GM23338 (cell line): ENCODE data around the gene SORBS2. TPM values are rescaled to one million over a fixed set of nuclear protein-coding genes. Genes with fewer than 3 reads are reported as not detected.

Experiments used
- ATAC-seq: fragments of 200-7000 bp; cut with Tn5 transposase; 3 replicates; pipeline ENCODE4 v1.9.1; 2020
- DNase-seq: peaks from one replicate; pipeline ENCODE4 v3.0.0-alpha.2; 2015; ENCODE audit warnings: low spot score
- H2AFZ ChIP-seq: fragments of 200-600 bp; sonication (generic); 2 replicates; pipeline ENCODE4 v1.8.0; 2016; ENCODE audit warnings: antibody characterized with exemption, mild to moderate bottlenecking, moderate library complexity
- H3F3A ChIP-seq: fragments of 200-600 bp; sonication (generic); replicated peaks from 2 replicates; pipeline ENCODE4 v1.8.0; 2017; ENCODE audit warnings: antibody characterized with exemption, mixed run types, low read depth
- H3K27ac ChIP-seq: fragments of 200-600 bp; sonication (generic); 2 replicates; pipeline ENCODE4 v1.6.1; 2016; ENCODE audit warnings: low read depth
- H3K27me3 ChIP-seq: fragments of 200-600 bp; sonication (generic); 2 replicates; pipeline ENCODE4 v1.8.0; 2016; ENCODE audit warnings: mild to moderate bottlenecking, mixed run types, moderate library complexity; ENCODE audit not compliant: insufficient read depth
- H3K36me3 ChIP-seq: fragments of 200-600 bp; sonication (generic); 2 replicates; pipeline ENCODE4 v1.8.0; 2016; ENCODE audit warnings: mild to moderate bottlenecking; ENCODE audit not compliant: insufficient read depth
- H3K4me1 ChIP-seq: fragments of 200-600 bp; sonication (generic); 2 replicates; pipeline ENCODE4 v1.8.0; 2016; ENCODE audit warnings: mild to moderate bottlenecking, moderate library complexity; ENCODE audit not compliant: insufficient read depth
- H3K4me2 ChIP-seq: fragments of 200-600 bp; sonication (generic); 2 replicates; pipeline ENCODE4 v1.7.1; 2017; ENCODE audit warnings: mixed run types
- H3K4me3 ChIP-seq: fragments of 200-600 bp; sonication (generic); 2 replicates; pipeline ENCODE4 v1.6.1; 2016; ENCODE audit warnings: mixed run types
- H3K79me2 ChIP-seq: fragments of 200-600 bp; sonication (generic); replicated peaks from 2 replicates; pipeline ENCODE4 v1.8.0; 2017; ENCODE audit warnings: mild to moderate bottlenecking; ENCODE audit not compliant: insufficient read depth
- H3K9me2 ChIP-seq: fragments of 200-600 bp; sonication (generic); 2 replicates; pipeline ENCODE4 v1.8.0; 2017; ENCODE audit not compliant: insufficient read depth
- H4K20me1 ChIP-seq: fragments of 200-600 bp; sonication (generic); replicated peaks from 2 replicates; pipeline ENCODE4 v1.8.0; 2017; ENCODE audit warnings: mild to moderate bottlenecking; ENCODE audit not compliant: insufficient read depth
- H3K27ac Mint-ChIP-seq: 2 replicates; pipeline ENCODE4 v1.8.0; 2020; ENCODE audit warnings: inconsistent platforms, mild to moderate bottlenecking, moderate library complexity, mixed read lengths
- H3K27me3 Mint-ChIP-seq: 3 replicates; pipeline ENCODE4 v1.8.0; 2022; ENCODE audit warnings: low read depth, mild to moderate bottlenecking, moderate library complexity, mixed read lengths, inconsistent platforms; ENCODE audit not compliant: insufficient read depth, poor library complexity
- H3K36me3 Mint-ChIP-seq: 3 replicates; pipeline ENCODE4 v1.8.0; 2021; ENCODE audit warnings: low read depth, mild to moderate bottlenecking, inconsistent platforms, moderate library complexity, mixed read lengths
- H3K4me1 Mint-ChIP-seq: 3 replicates; pipeline ENCODE4 v1.8.0; 2020; ENCODE audit warnings: mild to moderate bottlenecking, inconsistent platforms, mixed read lengths
- H3K4me3 Mint-ChIP-seq: 3 replicates; pipeline ENCODE4 v1.8.0; 2021; ENCODE audit warnings: moderate library complexity, mild to moderate bottlenecking, inconsistent platforms, mixed read lengths
- H3K9me3 Mint-ChIP-seq: 3 replicates; pipeline ENCODE4 v1.8.0; 2020; ENCODE audit warnings: moderate library complexity, mild to moderate bottlenecking, inconsistent platforms, mixed read lengths
- CREB1 ChIP-seq: fragments of 250-450 bp; sonication (Bioruptor Pico); IDR thresholded peaks from 2 replicates; pipeline ENCODE4 v1.5.0; 2020; ENCODE audit warnings: low read depth, mild to moderate bottlenecking, moderate library complexity
- EZH2 ChIP-seq: fragments of 200-600 bp; sonication (generic); IDR thresholded peaks from one replicate; pipeline ENCODE4 v1.8.0; 2017; ENCODE audit warnings: antibody characterized with exemption, mild to moderate bottlenecking, low read depth; ENCODE audit not compliant: unreplicated experiment
- EZH2phosphoT487 ChIP-seq: fragments of 200-600 bp; sonication (generic); IDR thresholded peaks from one replicate; pipeline ENCODE4 v1.8.1; 2018; ENCODE audit warnings: antibody characterized with exemption; ENCODE audit not compliant: unreplicated experiment
- JUNB ChIP-seq: IDR thresholded peaks from one replicate; pipeline ENCODE4 v1.6.1; 2016; ENCODE audit warnings: antibody characterized with exemption; ENCODE audit not compliant: unreplicated experiment
- NANOG ChIP-seq: IDR thresholded peaks from 2 replicates; pipeline ENCODE4 v1.6.1; 2016; ENCODE audit warnings: antibody characterized with exemption, borderline replicate concordance
- POLR2AphosphoS5 ChIP-seq: IDR thresholded peaks from 2 replicates; pipeline ENCODE4 v1.6.1; 2016; ENCODE audit warnings: antibody characterized with exemption, low read depth
- STAT1 ChIP-seq: IDR thresholded peaks from one replicate; pipeline ENCODE4 v1.6.1; 2016; ENCODE audit warnings: antibody characterized with exemption; ENCODE audit not compliant: unreplicated experiment
- ZNF114 ChIP-seq: fragments of 250-450 bp; sonication (Bioruptor Pico); IDR thresholded peaks from 2 replicates; pipeline ENCODE4 v1.5.0; 2020; ENCODE audit warnings: mild to moderate bottlenecking, moderate library complexity
- ZNF331 ChIP-seq: fragments of 250-450 bp; sonication (Bioruptor Pico); IDR thresholded peaks from 2 replicates; pipeline ENCODE4 v1.5.0; 2020; ENCODE audit warnings: low read depth, mild to moderate bottlenecking, moderate library complexity
- polyA plus RNA-seq: library from polyadenylated mRNA; unstranded; fragments of >200 nt; fragmentation: Nextera tagmentation; extraction: Ambion mirVana; gene quantifications from 2 replicates; pipeline ENCODE4 v1.2.1, GENCODE V29; 2016
- total RNA-seq: library from RNA; depleted of rRNA; stranded (reverse); fragments of >200 nt; shearing (Covaris generic); gene quantifications from 2 replicates; pipeline ENCODE4 v1.2.3, GENCODE V29; 2014
- TF ChIP-seq, protein P1 (sequence below), 2 experiments: fragments of 200-600 bp in 1 of 2; sonication (generic) in 1 of 2; conservative IDR thresholded peaks; 2 replicates each; pipeline versions ENCODE4 v1.5.1 to v1.6.1; 2016 to 2017; ENCODE audit warnings: antibody characterized with exemption in 2 of 2, low read depth in 2 of 2, mild to moderate bottlenecking in 2 of 2, moderate library complexity in 1 of 2
- TF ChIP-seq, protein P2 (sequence below): IDR thresholded peaks from 2 replicates; pipeline ENCODE4 v1.6.1; 2016; ENCODE audit warnings: antibody characterized with exemption
- TF ChIP-seq, protein P3 (sequence below): IDR thresholded peaks from one replicate; pipeline ENCODE4 v1.6.1; 2018; ENCODE audit warnings: antibody characterized with exemption; ENCODE audit not compliant: unreplicated experiment
- TF ChIP-seq, protein P4 (sequence below): fragments of 250-450 bp; sonication (Bioruptor Pico); IDR thresholded peaks from 2 replicates; pipeline ENCODE4 v1.5.0; 2020; ENCODE audit warnings: mild to moderate bottlenecking, moderate library complexity

The SORBS2 gene
- total and polyA plus RNA-seq, 2 experiments from 2014 or later: 17.8 to 27.6 TPM

DNA sequence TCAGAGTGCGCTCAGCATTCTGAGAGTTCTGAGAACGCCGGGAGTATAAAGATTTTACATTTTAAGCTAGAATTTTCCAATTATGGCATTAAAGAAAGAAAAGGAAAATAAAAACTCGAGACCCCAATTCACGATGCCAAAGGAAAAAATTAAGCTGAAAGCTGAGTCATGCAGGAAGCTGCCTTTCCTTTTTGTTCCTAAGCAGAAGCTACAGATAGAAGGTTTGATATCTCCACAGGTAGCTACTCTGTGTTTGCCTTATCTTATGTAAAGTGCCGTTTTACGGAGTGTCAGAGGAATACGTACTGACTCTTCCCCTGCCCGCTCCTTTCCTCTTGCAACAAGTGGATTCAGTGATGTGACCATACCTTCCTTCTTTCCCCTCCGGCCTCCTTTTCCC is 10.8 kb upstream of the SORBS2 start:
- no peak for ATAC-seq
- Histone ChIP-seq H3K79me2 (no peaks in the 10 kb centered on the region), H2AFZ (peak overlapping the region; percentile 94), H3K27me3 (no peaks in the 10 kb centered on the region), H3K9me2 (peaks cover 13% of the 10 kb centered on the region), H3K36me3 (no peaks in the 10 kb centered on the region), H3K4me2 (no peak overlapping the region), H3K27ac (no peak overlapping the region; the same call in 1 of the 2 replicates), H3F3A (peaks cover 8% of the 10 kb centered on the region; the same call in 1 of the 2 replicates), H3K4me3 (no peak overlapping the region), H3K4me1 (peaks cover 10% of the 10 kb centered on the region), H4K20me1 (no peaks in the 10 kb centered on the region)
- no peak for DNase-seq
- no peaks in the 10 kb centered on the region for H3K9me3 Mint-ChIP-seq
- TF ChIP-seq NANOG: no peak
- TF ChIP-seq, protein P1, sequence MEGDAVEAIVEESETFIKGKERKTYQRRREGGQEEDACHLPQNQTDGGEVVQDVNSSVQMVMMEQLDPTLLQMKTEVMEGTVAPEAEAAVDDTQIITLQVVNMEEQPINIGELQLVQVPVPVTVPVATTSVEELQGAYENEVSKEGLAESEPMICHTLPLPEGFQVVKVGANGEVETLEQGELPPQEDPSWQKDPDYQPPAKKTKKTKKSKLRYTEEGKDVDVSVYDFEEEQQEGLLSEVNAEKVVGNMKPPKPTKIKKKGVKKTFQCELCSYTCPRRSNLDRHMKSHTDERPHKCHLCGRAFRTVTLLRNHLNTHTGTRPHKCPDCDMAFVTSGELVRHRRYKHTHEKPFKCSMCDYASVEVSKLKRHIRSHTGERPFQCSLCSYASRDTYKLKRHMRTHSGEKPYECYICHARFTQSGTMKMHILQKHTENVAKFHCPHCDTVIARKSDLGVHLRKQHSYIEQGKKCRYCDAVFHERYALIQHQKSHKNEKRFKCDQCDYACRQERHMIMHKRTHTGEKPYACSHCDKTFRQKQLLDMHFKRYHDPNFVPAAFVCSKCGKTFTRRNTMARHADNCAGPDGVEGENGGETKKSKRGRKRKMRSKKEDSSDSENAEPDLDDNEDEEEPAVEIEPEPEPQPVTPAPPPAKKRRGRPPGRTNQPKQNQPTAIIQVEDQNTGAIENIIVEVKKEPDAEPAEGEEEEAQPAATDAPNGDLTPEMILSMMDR (conservative IDR thresholded peaks at IDR 0.05; ENCODE audit: low read depth in 2 of 2): no peak
- TF ChIP-seq, protein P2, sequence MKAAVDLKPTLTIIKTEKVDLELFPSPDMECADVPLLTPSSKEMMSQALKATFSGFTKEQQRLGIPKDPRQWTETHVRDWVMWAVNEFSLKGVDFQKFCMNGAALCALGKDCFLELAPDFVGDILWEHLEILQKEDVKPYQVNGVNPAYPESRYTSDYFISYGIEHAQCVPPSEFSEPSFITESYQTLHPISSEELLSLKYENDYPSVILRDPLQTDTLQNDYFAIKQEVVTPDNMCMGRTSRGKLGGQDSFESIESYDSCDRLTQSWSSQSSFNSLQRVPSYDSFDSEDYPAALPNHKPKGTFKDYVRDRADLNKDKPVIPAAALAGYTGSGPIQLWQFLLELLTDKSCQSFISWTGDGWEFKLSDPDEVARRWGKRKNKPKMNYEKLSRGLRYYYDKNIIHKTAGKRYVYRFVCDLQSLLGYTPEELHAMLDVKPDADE: no peak
- TF ChIP-seq ZNF114 (CRISPR knock-in tag): no peak
- TF ChIP-seq, protein P3, sequence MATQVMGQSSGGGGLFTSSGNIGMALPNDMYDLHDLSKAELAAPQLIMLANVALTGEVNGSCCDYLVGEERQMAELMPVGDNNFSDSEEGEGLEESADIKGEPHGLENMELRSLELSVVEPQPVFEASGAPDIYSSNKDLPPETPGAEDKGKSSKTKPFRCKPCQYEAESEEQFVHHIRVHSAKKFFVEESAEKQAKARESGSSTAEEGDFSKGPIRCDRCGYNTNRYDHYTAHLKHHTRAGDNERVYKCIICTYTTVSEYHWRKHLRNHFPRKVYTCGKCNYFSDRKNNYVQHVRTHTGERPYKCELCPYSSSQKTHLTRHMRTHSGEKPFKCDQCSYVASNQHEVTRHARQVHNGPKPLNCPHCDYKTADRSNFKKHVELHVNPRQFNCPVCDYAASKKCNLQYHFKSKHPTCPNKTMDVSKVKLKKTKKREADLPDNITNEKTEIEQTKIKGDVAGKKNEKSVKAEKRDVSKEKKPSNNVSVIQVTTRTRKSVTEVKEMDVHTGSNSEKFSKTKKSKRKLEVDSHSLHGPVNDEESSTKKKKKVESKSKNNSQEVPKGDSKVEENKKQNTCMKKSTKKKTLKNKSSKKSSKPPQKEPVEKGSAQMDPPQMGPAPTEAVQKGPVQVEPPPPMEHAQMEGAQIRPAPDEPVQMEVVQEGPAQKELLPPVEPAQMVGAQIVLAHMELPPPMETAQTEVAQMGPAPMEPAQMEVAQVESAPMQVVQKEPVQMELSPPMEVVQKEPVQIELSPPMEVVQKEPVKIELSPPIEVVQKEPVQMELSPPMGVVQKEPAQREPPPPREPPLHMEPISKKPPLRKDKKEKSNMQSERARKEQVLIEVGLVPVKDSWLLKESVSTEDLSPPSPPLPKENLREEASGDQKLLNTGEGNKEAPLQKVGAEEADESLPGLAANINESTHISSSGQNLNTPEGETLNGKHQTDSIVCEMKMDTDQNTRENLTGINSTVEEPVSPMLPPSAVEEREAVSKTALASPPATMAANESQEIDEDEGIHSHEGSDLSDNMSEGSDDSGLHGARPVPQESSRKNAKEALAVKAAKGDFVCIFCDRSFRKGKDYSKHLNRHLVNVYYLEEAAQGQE: no peak
- no peak for TF ChIP-seq EZH2phosphoT487
- no peak for TF ChIP-seq STAT1
- TF ChIP-seq, protein P4, sequence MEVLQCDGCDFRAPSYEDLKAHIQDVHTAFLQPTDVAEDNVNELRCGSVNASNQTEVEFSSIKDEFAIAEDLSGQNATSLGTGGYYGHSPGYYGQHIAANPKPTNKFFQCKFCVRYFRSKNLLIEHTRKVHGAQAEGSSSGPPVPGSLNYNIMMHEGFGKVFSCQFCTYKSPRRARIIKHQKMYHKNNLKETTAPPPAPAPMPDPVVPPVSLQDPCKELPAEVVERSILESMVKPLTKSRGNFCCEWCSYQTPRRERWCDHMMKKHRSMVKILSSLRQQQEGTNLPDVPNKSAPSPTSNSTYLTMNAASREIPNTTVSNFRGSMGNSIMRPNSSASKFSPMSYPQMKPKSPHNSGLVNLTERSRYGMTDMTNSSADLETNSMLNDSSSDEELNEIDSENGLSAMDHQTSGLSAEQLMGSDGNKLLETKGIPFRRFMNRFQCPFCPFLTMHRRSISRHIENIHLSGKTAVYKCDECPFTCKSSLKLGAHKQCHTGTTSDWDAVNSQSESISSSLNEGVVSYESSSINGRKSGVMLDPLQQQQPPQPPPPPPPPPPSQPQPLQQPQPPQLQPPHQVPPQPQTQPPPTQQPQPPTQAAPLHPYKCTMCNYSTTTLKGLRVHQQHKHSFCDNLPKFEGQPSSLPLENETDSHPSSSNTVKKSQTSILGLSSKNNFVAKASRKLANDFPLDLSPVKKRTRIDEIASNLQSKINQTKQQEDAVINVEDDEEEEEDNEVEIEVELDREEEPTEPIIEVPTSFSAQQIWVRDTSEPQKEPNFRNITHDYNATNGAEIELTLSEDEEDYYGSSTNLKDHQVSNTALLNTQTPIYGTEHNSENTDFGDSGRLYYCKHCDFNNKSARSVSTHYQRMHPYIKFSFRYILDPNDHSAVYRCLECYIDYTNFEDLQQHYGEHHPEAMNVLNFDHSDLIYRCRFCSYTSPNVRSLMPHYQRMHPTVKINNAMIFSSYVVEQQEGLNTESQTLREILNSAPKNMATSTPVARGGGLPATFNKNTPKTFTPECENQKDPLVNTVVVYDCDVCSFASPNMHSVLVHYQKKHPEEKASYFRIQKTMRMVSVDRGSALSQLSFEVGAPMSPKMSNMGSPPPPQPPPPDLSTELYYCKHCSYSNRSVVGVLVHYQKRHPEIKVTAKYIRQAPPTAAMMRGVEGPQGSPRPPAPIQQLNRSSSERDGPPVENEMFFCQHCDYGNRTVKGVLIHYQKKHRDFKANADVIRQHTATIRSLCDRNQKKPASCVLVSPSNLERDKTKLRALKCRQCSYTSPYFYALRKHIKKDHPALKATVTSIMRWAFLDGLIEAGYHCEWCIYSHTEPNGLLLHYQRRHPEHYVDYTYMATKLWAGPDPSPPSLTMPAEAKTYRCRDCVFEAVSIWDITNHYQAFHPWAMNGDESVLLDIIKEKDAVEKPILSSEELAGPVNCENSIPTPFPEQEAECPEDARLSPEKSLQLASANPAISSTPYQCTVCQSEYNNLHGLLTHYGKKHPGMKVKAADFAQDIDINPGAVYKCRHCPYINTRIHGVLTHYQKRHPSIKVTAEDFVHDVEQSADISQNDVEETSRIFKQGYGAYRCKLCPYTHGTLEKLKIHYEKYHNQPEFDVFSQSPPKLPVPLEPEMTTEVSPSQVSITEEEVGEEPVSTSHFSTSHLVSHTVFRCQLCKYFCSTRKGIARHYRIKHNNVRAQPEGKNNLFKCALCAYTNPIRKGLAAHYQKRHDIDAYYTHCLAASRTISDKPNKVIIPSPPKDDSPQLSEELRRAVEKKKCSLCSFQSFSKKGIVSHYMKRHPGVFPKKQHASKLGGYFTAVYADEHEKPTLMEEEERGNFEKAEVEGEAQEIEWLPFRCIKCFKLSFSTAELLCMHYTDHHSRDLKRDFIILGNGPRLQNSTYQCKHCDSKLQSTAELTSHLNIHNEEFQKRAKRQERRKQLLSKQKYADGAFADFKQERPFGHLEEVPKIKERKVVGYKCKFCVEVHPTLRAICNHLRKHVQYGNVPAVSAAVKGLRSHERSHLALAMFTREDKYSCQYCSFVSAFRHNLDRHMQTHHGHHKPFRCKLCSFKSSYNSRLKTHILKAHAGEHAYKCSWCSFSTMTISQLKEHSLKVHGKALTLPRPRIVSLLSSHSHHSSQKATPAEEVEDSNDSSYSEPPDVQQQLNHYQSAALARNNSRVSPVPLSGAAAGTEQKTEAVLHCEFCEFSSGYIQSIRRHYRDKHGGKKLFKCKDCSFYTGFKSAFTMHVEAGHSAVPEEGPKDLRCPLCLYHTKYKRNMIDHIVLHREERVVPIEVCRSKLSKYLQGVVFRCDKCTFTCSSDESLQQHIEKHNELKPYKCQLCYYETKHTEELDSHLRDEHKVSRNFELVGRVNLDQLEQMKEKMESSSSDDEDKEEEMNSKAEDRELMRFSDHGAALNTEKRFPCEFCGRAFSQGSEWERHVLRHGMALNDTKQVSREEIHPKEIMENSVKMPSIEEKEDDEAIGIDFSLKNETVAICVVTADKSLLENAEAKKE (CRISPR knock-in tag): no peak
- no peak for TF ChIP-seq CREB1
- TF ChIP-seq ZNF331 (CRISPR knock-in tag): no peak
- no peak for TF ChIP-seq JUNB
- TF ChIP-seq POLR2AphosphoS5: no peak
- no peak for TF ChIP-seq EZH2
- H3K4me3 Mint-ChIP-seq: no peak overlapping the region
- H3K4me1 Mint-ChIP-seq: peaks cover 20% of the 10 kb centered on the region
- H3K36me3 Mint-ChIP-seq: no peaks in the 10 kb centered on the region
- H3K27ac Mint-ChIP-seq: peak overlapping the region; percentile 51
- H3K27me3 Mint-ChIP-seq: peaks cover 9% of the 10 kb centered on the region
